OCI-LY7 (cell line): Measurements from ENCODE around the gene RPUSD1.

Source experiments
- EZH2phosphoT487 ChIP-seq: fragments of 200-600 bp; sonication (generic); IDR thresholded peaks from 2 replicates; pipeline ENCODE4 v1.6.1; 2018; ENCODE audit warnings: low read depth, borderline replicate concordance, mild to moderate bottlenecking, mixed run types, antibody characterized with exemption, low read length, moderate library complexity, mixed read lengths
- TF ChIP-seq, protein P1 (sequence below): fragments of 200-600 bp; sonication (generic); conservative IDR thresholded peaks from 2 replicates; pipeline ENCODE4 v1.5.1; 2014; ENCODE audit warnings: mild to moderate bottlenecking, antibody characterized with exemption, low read length, moderate library complexity, mixed read lengths

- TF ChIP-seq, protein P1, sequence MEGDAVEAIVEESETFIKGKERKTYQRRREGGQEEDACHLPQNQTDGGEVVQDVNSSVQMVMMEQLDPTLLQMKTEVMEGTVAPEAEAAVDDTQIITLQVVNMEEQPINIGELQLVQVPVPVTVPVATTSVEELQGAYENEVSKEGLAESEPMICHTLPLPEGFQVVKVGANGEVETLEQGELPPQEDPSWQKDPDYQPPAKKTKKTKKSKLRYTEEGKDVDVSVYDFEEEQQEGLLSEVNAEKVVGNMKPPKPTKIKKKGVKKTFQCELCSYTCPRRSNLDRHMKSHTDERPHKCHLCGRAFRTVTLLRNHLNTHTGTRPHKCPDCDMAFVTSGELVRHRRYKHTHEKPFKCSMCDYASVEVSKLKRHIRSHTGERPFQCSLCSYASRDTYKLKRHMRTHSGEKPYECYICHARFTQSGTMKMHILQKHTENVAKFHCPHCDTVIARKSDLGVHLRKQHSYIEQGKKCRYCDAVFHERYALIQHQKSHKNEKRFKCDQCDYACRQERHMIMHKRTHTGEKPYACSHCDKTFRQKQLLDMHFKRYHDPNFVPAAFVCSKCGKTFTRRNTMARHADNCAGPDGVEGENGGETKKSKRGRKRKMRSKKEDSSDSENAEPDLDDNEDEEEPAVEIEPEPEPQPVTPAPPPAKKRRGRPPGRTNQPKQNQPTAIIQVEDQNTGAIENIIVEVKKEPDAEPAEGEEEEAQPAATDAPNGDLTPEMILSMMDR: no peak
- TF ChIP-seq EZH2phosphoT487: no peak
These were observed 36.4 kb upstream of the RPUSD1 start for GRCh38 chr16:824601-825000.
